Duodenal mucosa (tissue), 2 donors: ENCODE results near the gene URI1.
A peak's percentile ranks its signal among the peaks of the same experiment; 100 is the strongest.
"Not testable (repeated sequence)": the region's sequence is repeated elsewhere in the genome, so short reads cannot be mapped to it uniquely, and the experiment has no call there.

Experiments
- H3K27ac ChIP-seq: one replicate; pipeline ENCODE4 v1.7.0; 2013; ENCODE audit warnings: low read depth, low read length
- H3K27me3 ChIP-seq, 2 donors: one replicate each; pipeline ENCODE4 v1.7.0; 2013; ENCODE audit warnings: low read length in 2 of 2, control low read depth in 1 of 2; ENCODE audit not compliant: insufficient read depth in 2 of 2, control insufficient read depth in 1 of 2
- H3K36me3 ChIP-seq, 2 donors: one replicate each; pipeline ENCODE4 v1.7.0; 2013; ENCODE audit warnings: low read length in 2 of 2, control low read depth in 1 of 2; ENCODE audit not compliant: insufficient read depth in 2 of 2, control insufficient read depth in 1 of 2
- H3K4me1 ChIP-seq, 2 donors: one replicate each; pipeline ENCODE4 v1.7.0; 2013; ENCODE audit warnings: low read length in 2 of 2, control low read depth in 1 of 2; ENCODE audit not compliant: insufficient read depth in 2 of 2, control insufficient read depth in 1 of 2
- H3K4me3 ChIP-seq, 2 donors: one replicate each; pipeline ENCODE4 v1.7.0; 2013; ENCODE audit warnings: low read length in 2 of 2, low read depth in 1 of 2
- H3K9ac ChIP-seq, 2 donors: one replicate each; pipeline ENCODE4 v1.7.0; 2013; ENCODE audit warnings: low read length in 2 of 2, low read depth in 1 of 2
- H3K9me3 ChIP-seq, 2 donors: one replicate each; pipeline ENCODE4 v1.7.0; 2013; ENCODE audit warnings: low read length in 2 of 2, control low read depth in 1 of 2; ENCODE audit not compliant: control insufficient read depth in 1 of 2

Gene URI1

GRCh38 chr19:29940971-29941585, 961 bp upstream of the URI1 start:
- Histone ChIP-seq H3K4me1 (peaks cover 17 to 18% of the 10 kb centered on the region in 2 donors), H3K36me3 (no peaks in the 10 kb centered on the region), H3K9ac (no peak overlapping the region), H3K27me3 (no peaks in the 10 kb centered on the region), H3K9me3 (peaks cover 0 to 3% of the 10 kb centered on the region in 2 donors), H3K27ac (no peak overlapping the region), H3K4me3 (no peak overlapping the region)

- H3K4me3 ChIP-seq: peak overlapping the region; percentile 88 to 93
- H3K36me3 ChIP-seq: no peaks in the 10 kb centered on the region
- peak overlapping the region; percentile 42 for H3K27ac ChIP-seq
- H3K9ac ChIP-seq: peak overlapping the region; percentile 71 to 77
- no peaks in the 10 kb centered on the region for H3K9me3 ChIP-seq
- peaks cover 18 to 23% of the 10 kb centered on the region in 2 donors for H3K4me1 ChIP-seq
- H3K27me3 ChIP-seq: no peaks in the 10 kb centered on the region
Observed at GRCh38 chr19:29942404-29943261, 594 bp downstream of the URI1 start.

- Histone ChIP-seq H3K9ac (peak overlapping the region in 1 of 2 donors; percentile 77), H3K4me3 (peak overlapping the region; percentile 88 to 93), H3K27me3 (no peaks in the 10 kb centered on the region), H3K9me3 (no peaks in the 10 kb centered on the region), H3K4me1 (peaks cover 18 to 23% of the 10 kb centered on the region in 2 donors), H3K27ac (no peak overlapping the region), H3K36me3 (no peaks in the 10 kb centered on the region)
Observed at GRCh38 chr19:29943615-29944014, 1.6 kb downstream of the URI1 start.

- no peaks in the 10 kb centered on the region for H3K36me3 ChIP-seq
- no peak overlapping the region for H3K4me3 ChIP-seq
- no peaks in the 10 kb centered on the region for H3K27me3 ChIP-seq
- H3K9ac ChIP-seq: no peak overlapping the region
- no peak overlapping the region for H3K27ac ChIP-seq
- H3K4me1 ChIP-seq: peaks cover 18 to 23% of the 10 kb centered on the region in 2 donors
- no peaks in the 10 kb centered on the region for H3K9me3 ChIP-seq
Observed at GRCh38 chr19:29944390-29945012, 2.5 kb downstream of the URI1 start.

- Histone ChIP-seq H3K9me3 (no peaks in the 10 kb centered on the region), H3K9ac (no peak overlapping the region)
Observed at GRCh38 chr19:29945017-29945416, 3.0 kb downstream of the URI1 start.

GRCh38 chr19:29945433-29945832, 3.4 kb downstream of the URI1 start:
- Histone ChIP-seq H3K9me3 (no peaks in the 10 kb centered on the region), H3K36me3 (no peaks in the 10 kb centered on the region), H3K27ac (no peak overlapping the region), H3K9ac (no peak overlapping the region), H3K4me3 (no peak overlapping the region), H3K27me3 (no peaks in the 10 kb centered on the region), H3K4me1 (peaks cover 18 to 23% of the 10 kb centered on the region in 2 donors)

More at GRCh38 chr19:29945017-29945416, 3.0 kb downstream of the URI1 start:
- no peaks in the 10 kb centered on the region for H3K27me3 ChIP-seq
- H3K4me1 ChIP-seq: peaks cover 18 to 23% of the 10 kb centered on the region in 2 donors
- no peak overlapping the region for H3K27ac ChIP-seq
- H3K36me3 ChIP-seq: no peaks in the 10 kb centered on the region
- no peak overlapping the region for H3K4me3 ChIP-seq

- H3K36me3 ChIP-seq: peaks cover 0 to 6% of the 10 kb centered on the region in 2 donors
- H3K9me3 ChIP-seq: no peaks in the 10 kb centered on the region
- no peak overlapping the region for H3K9ac ChIP-seq
- no peaks in the 10 kb centered on the region for H3K27me3 ChIP-seq
- no peak overlapping the region for H3K4me3 ChIP-seq
- H3K27ac ChIP-seq: no peak overlapping the region
- H3K4me1 ChIP-seq: peaks cover 14 to 23% of the 10 kb centered on the region in 2 donors
Observed at GRCh38 chr19:29946645-29947044, 4.6 kb downstream of the URI1 start.

- Histone ChIP-seq H3K4me1 (peaks cover 12 to 23% of the 10 kb centered on the region in 2 donors), H3K27me3 (no peaks in the 10 kb centered on the region), H3K27ac (no peak overlapping the region), H3K9me3 (no peaks in the 10 kb centered on the region), H3K9ac (no peak overlapping the region), H3K4me3 (no peak overlapping the region), H3K36me3 (peaks cover 0 to 6% of the 10 kb centered on the region in 2 donors)
Observed at GRCh38 chr19:29947871-29948270, 5.8 kb downstream of the URI1 start.

GRCh38 chr19:29948759-29949470, 6.9 kb downstream of the URI1 start:
- not testable (repeated sequence) for H3K9me3 ChIP-seq, H3K27ac ChIP-seq, H3K9ac ChIP-seq, H3K4me3 ChIP-seq, H3K27me3 ChIP-seq, H3K36me3 ChIP-seq
- peaks cover 12 to 19% of the 10 kb centered on the region in 2 donors for H3K4me1 ChIP-seq
